ENCODE results near the gene LRRC8A. TPM values are rescaled to one million over a fixed set of nuclear protein-coding genes. Genes with fewer than 3 reads are reported as not detected.

The LRRC8A gene
- total and polyA plus RNA-seq, 2 donors from 2014 or later, result 18.5 to 37.4 TPM

GRCh38 chr9:128885798-128886197 is 3.9 kb downstream of the LRRC8A start:
- FAIRE-seq, result no peak
- DNase-seq, result no peak
- peaks cover 0 to 24% (median 10%) of the 10 kb centered on the region in 3 donors for H3K4me1 ChIP-seq (ENCODE audit: control insufficient read depth in 2 of 3, insufficient read depth in 2 of 3, low read depth in 1 of 3, low read length in 3 of 3)
- no peak overlapping the region for H3K9ac ChIP-seq (ENCODE audit: low read length in 3 of 3)
- no peak overlapping the region for H3K27ac ChIP-seq (ENCODE audit: low read depth in 2 of 2, low read length in 2 of 2)
- intact Hi-C loops (cut with DNase I), result no loop called here
- H3K27me3 ChIP-seq (ENCODE audit: control insufficient read depth, insufficient read depth, low read length), result no peaks in the 10 kb centered on the region
- no peak for TF ChIP-seq CTCF (IDR thresholded peaks at IDR 0.05; ENCODE audit: borderline replicate concordance, extremely low read depth, insufficient read depth)
- peaks cover 0 to 10% (median 9%) of the 10 kb centered on the region in 3 donors for H3K36me3 ChIP-seq (ENCODE audit: control insufficient read depth in 2 of 3, insufficient read depth in 3 of 3, low read length in 3 of 3)
- no peaks in the 10 kb centered on the region for H3K9me3 ChIP-seq (ENCODE audit: control insufficient read depth in 2 of 3, insufficient read depth in 1 of 3, low read length in 3 of 3)
- no peak overlapping the region for H3K4me3 ChIP-seq (ENCODE audit: low read length in 3 of 3)

- H3K4me3 ChIP-seq (ENCODE audit: low read length in 3 of 3), result no peak overlapping the region
- TF ChIP-seq CTCF (IDR thresholded peaks at IDR 0.05; ENCODE audit: borderline replicate concordance, extremely low read depth, insufficient read depth), result no peak
- FAIRE-seq, result no peak
- peaks cover 0 to 10% (median 9%) of the 10 kb centered on the region in 3 donors for H3K36me3 ChIP-seq (ENCODE audit: control insufficient read depth in 2 of 3, insufficient read depth in 3 of 3, low read length in 3 of 3)
- H3K27ac ChIP-seq (ENCODE audit: low read depth in 2 of 2, low read length in 2 of 2), result no peak overlapping the region
- no peak overlapping the region for H3K9ac ChIP-seq (ENCODE audit: low read length in 3 of 3)
- no peaks in the 10 kb centered on the region for H3K27me3 ChIP-seq (ENCODE audit: control insufficient read depth, insufficient read depth, low read length)
- no peaks in the 10 kb centered on the region for H3K9me3 ChIP-seq (ENCODE audit: control insufficient read depth in 2 of 3, insufficient read depth in 1 of 3, low read length in 3 of 3)
- intact Hi-C loops (cut with DNase I), result no loop called here
- no peak for DNase-seq
- H3K4me1 ChIP-seq (ENCODE audit: control insufficient read depth in 2 of 3, insufficient read depth in 2 of 3, low read depth in 1 of 3, low read length in 3 of 3), result peaks cover 0 to 24% (median 10%) of the 10 kb centered on the region in 3 donors
These were observed 4.4 kb downstream of the LRRC8A start for GRCh38 chr9:128886211-128886891.

GRCh38 chr9:128887049-128887448 is 5.1 kb downstream of the LRRC8A start:
- Histone ChIP-seq H3K9ac (ENCODE audit: low read length in 3 of 3) (no peak overlapping the region), H3K4me1 (ENCODE audit: control insufficient read depth in 2 of 3, insufficient read depth in 2 of 3, low read depth in 1 of 3, low read length in 3 of 3) (peaks cover 0 to 27% (median 12%) of the 10 kb centered on the region in 3 donors), H3K27ac (ENCODE audit: low read depth in 2 of 2, low read length in 2 of 2) (no peak overlapping the region), H3K9me3 (ENCODE audit: control insufficient read depth in 2 of 3, insufficient read depth in 1 of 3, low read length in 3 of 3) (no peaks in the 10 kb centered on the region), H3K36me3 (ENCODE audit: control insufficient read depth in 2 of 3, insufficient read depth in 3 of 3, low read length in 3 of 3) (peaks cover 0 to 10% (median 9%) of the 10 kb centered on the region in 3 donors), H3K4me3 (ENCODE audit: low read length in 3 of 3) (no peak overlapping the region), H3K27me3 (ENCODE audit: control insufficient read depth, insufficient read depth, low read length) (no peaks in the 10 kb centered on the region)
- FAIRE-seq, result no peak
- intact Hi-C loops (cut with DNase I), result no loop called here
- TF ChIP-seq CTCF (IDR thresholded peaks at IDR 0.05; ENCODE audit: borderline replicate concordance, extremely low read depth, insufficient read depth), result no peak
- DNase-seq, result no peak

Data from kidney (tissue), 14 donors.